Caco-2 (cell line): Measurements from ENCODE around the gene EXOSC5. TPM values are rescaled to one million over a fixed set of nuclear protein-coding genes. Genes with fewer than 3 reads are reported as not detected.
A peak's percentile ranks its signal among the peaks of the same experiment; 100 is the strongest.

Experiments used
- BruUV-seq: library from RNA; stranded (reverse); fragments of 400-500 nt; replicated peaks from 2 replicates; lab custom pipeline; 2021; lab: Mats Ljungman, UMichigan
- CTCF ChIA-PET: fragments of 300-600 bp; sonication (Branson Sonifier 250); formaldehyde crosslinking; loops from one replicate; lab custom pipeline; 2022; ENCODE audit warnings: antibody characterized with exemption; lab: Charles Lee
- POLR2A ChIA-PET: fragments of 300-600 bp; sonication (Branson Sonifier 250); formaldehyde crosslinking; loops from one replicate; lab custom pipeline; 2022; ENCODE audit warnings: antibody characterized with exemption; lab: Charles Lee
- DNase-seq, 2 experiments: peaks; one replicate each; pipeline versions ENCODE4 v3.0.0 to v3.0.0-alpha.2; 2020 to 2022
- H3K27me3 ChIP-seq: replicated peaks from 2 replicates; pipeline ENCODE4 v1.6.0; 2011; ENCODE audit warnings: low read length; ENCODE audit not compliant: control insufficient read depth, insufficient read depth
- H3K36me3 ChIP-seq: 2 replicates; pipeline ENCODE4 v1.5.1; 2011; ENCODE audit warnings: low read length; ENCODE audit not compliant: control insufficient read depth, insufficient read depth
- H3K4me1 ChIP-seq: fragments of 250-450 bp; sonication (Bioruptor Pico); 2 replicates; pipeline ENCODE4 v1.5.1; 2020; ENCODE audit warnings: mild to moderate bottlenecking
- H3K4me3 ChIP-seq: 2 replicates; pipeline ENCODE4 v1.5.1; 2011; ENCODE audit warnings: low read depth, mild to moderate bottlenecking, control low read depth, low read length
- H3K9me3 ChIP-seq: fragments of 250-450 bp; sonication (Bioruptor Pico); 2 replicates; pipeline ENCODE4 v1.5.1; 2020; ENCODE audit warnings: mild to moderate bottlenecking, moderate library complexity
- H3K27ac Mint-ChIP-seq: one replicate; pipeline ENCODE4 v1.8.0; 2022; ENCODE audit warnings: mixed read lengths; ENCODE audit not compliant: unreplicated experiment
- H3K27me3 Mint-ChIP-seq: one replicate; pipeline ENCODE4 v1.8.0; 2022; ENCODE audit warnings: mixed read lengths; ENCODE audit not compliant: insufficient read depth, unreplicated experiment
- H3K36me3 Mint-ChIP-seq: one replicate; pipeline ENCODE4 v1.8.0; 2022; ENCODE audit warnings: mild to moderate bottlenecking, mixed read lengths; ENCODE audit not compliant: insufficient read depth, unreplicated experiment
- H3K4me1 Mint-ChIP-seq: one replicate; pipeline ENCODE4 v1.8.0; 2022; ENCODE audit warnings: low read depth, mixed read lengths; ENCODE audit not compliant: unreplicated experiment
- H3K4me3 Mint-ChIP-seq: one replicate; pipeline ENCODE4 v1.8.0; 2022; ENCODE audit warnings: mild to moderate bottlenecking, moderate library complexity, mixed read lengths; ENCODE audit not compliant: unreplicated experiment
- H3K9me3 Mint-ChIP-seq: one replicate; pipeline ENCODE4 v1.8.0; 2022; ENCODE audit warnings: mixed read lengths; ENCODE audit not compliant: unreplicated experiment
- CTCF ChIP-seq, 2 experiments: fragments of 200-600 bp in 1 of 2; IDR thresholded peaks; 1 replicate in 1 of 2; 2 replicates in 1 of 2; pipeline versions ENCODE4 v1.5.1 to v1.8.0; 2011 to 2022; ENCODE audit warnings: antibody characterized with exemption in 1 of 2, control low read depth in 1 of 2, inconsistent platforms in 1 of 2, low read depth in 1 of 2, low read length in 1 of 2, mild to moderate bottlenecking in 1 of 2, moderate library complexity in 1 of 2; ENCODE audit not compliant: insufficient read depth in 1 of 2, severe bottlenecking in 1 of 2, unreplicated experiment in 1 of 2
- intact Hi-C: fragments of 100-400 bp; cut with micrococcal nuclease; formaldehyde crosslinking; loops from one replicate; pipeline ENCODE4 v1.10.0; 2022; ENCODE audit not compliant: unreplicated experiment
- total RNA-seq: library from RNA; stranded (reverse); gene quantifications from 2 replicates; pipeline ENCODE4 v1.2.3, GENCODE V29; 2022

The EXOSC5 gene
- total RNA-seq, 1 experiment from 2014 or later = 36.6 TPM

GRCh38 chr19:41355035-41355434 is 42.1 kb downstream of the EXOSC5 start:
- DNase-seq = no peak
- Histone ChIP-seq H3K4me3 (no peak overlapping the region), H3K9me3 (no peaks in the 10 kb centered on the region), H3K36me3 (no peaks in the 10 kb centered on the region), H3K4me1 (peaks cover 4% of the 10 kb centered on the region; the same call in 1 of the 2 replicates), H3K27me3 (no peaks in the 10 kb centered on the region; the same call in 1 of the 2 replicates)
- Mint-ChIP-seq H3K27ac (no peak overlapping the region), H3K27me3 (peaks cover 11% of the 10 kb centered on the region), H3K4me1 (peaks cover 24% of the 10 kb centered on the region), H3K36me3 (peaks cover 11% of the 10 kb centered on the region), H3K4me3 (peak overlapping the region; percentile 53), H3K9me3 (no peaks in the 10 kb centered on the region)
- intact Hi-C loops = no loop called here
- BruUV-seq = no TSS peak
- ChIA-PET CTCF (interaction anchor here (1.4 kb wide), 1 partner anchor 9 kb away, joined by 6 read pairs; the partner anchor contains the start of gene B9D2), POLR2A (interaction anchor here (1.2 kb wide), 1 partner anchor 8 kb away, joined by 3 read pairs; no protein-coding TSS in a partner anchor)
- TF ChIP-seq CTCF (IDR thresholded peaks at IDR 0.05; ENCODE audit: insufficient read depth in 1 of 2, low read depth in 1 of 2, low read length in 1 of 2, severe bottlenecking in 1 of 2, unreplicated experiment in 1 of 2) = no peak

GRCh38 chr19:41354343-41354953 is 42.7 kb downstream of the EXOSC5 start:
- ChIA-PET POLR2A (no interaction called here), CTCF (interaction anchor here (1.4 kb wide), 1 partner anchor 10 kb away, joined by 6 read pairs; the partner anchor contains the start of gene B9D2)
- peak overlapping the region; percentile 23 for H3K27ac Mint-ChIP-seq
- H3K4me1 Mint-ChIP-seq = peaks cover 24% of the 10 kb centered on the region
- intact Hi-C loops = loop anchor here (1.0 kb wide), 1 partner anchor 9 kb away; no protein-coding TSS in a partner anchor
- Histone ChIP-seq H3K9me3 (no peaks in the 10 kb centered on the region), H3K4me3 (peak overlapping the region; percentile 73), H3K36me3 (no peaks in the 10 kb centered on the region), H3K4me1 (peaks cover 4% of the 10 kb centered on the region; the same call in 1 of the 2 replicates), H3K27me3 (no peaks in the 10 kb centered on the region; the same call in 1 of the 2 replicates)
- no peak for TF ChIP-seq CTCF (IDR thresholded peaks at IDR 0.05; ENCODE audit: insufficient read depth in 1 of 2, low read depth in 1 of 2, low read length in 1 of 2, severe bottlenecking in 1 of 2, unreplicated experiment in 1 of 2)
- peaks cover 11% of the 10 kb centered on the region for H3K27me3 Mint-ChIP-seq
- H3K4me3 Mint-ChIP-seq = peak overlapping the region; percentile 83
- peaks cover 11% of the 10 kb centered on the region for H3K36me3 Mint-ChIP-seq
- no peak for DNase-seq
- no TSS peak for BruUV-seq
- no peaks in the 10 kb centered on the region for H3K9me3 Mint-ChIP-seq

- POLR2A ChIA-PET = interaction anchor here (0.7 to 2.0 kb wide), 2 partner anchors 10 to 12 kb away, joined by 8 to 17 read pairs; partner anchors contain the start of gene B9D2
- Mint-ChIP-seq H3K9me3 (no peaks in the 10 kb centered on the region), H3K27me3 (peaks cover 11% of the 10 kb centered on the region), H3K36me3 (peaks cover 16% of the 10 kb centered on the region), H3K27ac (peak within 1 kb of the TSS; percentile 23), H3K4me1 (peaks cover 24% of the 10 kb centered on the region), H3K4me3 (peak within 1 kb of the TSS; percentile 83)
- Histone ChIP-seq H3K4me3 (peak within 1 kb of the TSS; percentile 73), H3K36me3 (no peaks in the 10 kb centered on the region), H3K27me3 (no peaks in the 10 kb centered on the region; the same call in 1 of the 2 replicates), H3K9me3 (no peaks in the 10 kb centered on the region), H3K4me1 (peaks cover 4% of the 10 kb centered on the region; the same call in 1 of the 2 replicates)
- CTCF ChIA-PET = interaction anchor here (0.6 to 2.2 kb wide), 6 partner anchors 10 to 89 kb away, joined by 3 to 31 read pairs (median 4); partner anchors contain the start of genes B9D2 and HNRNPUL1
- peak; percentile 96 for TF ChIP-seq CTCF (IDR thresholded peaks at IDR 0.05; ENCODE audit: insufficient read depth in 1 of 2, low read depth in 1 of 2, low read length in 1 of 2, severe bottlenecking in 1 of 2, unreplicated experiment in 1 of 2)
- peak; percentile 77 to 87 for DNase-seq
- BruUV-seq = TSS peak; percentile 82
- intact Hi-C loops = loop anchor here (1.0 kb wide), 2 partner anchors 10 to 43 kb away; partner anchors contain the start of gene CCDC97
These were observed 43.5 kb downstream of the EXOSC5 start, which contains the start of gene TGFB1 for GRCh38 chr19:41353466-41354342. Gene TGFB1 (minus strand): TSS chr19:41353922. CDS start chr19:41353044, 878 bp downstream.
